Type B pancreatic cell (in vitro differentiated cells): ENCODE results near the gene OR5L2. TPM values are rescaled to one million over a fixed set of nuclear protein-coding genes. Genes with fewer than 3 reads are reported as not detected.
"Not testable (repeated sequence)": the region's sequence is repeated elsewhere in the genome, so short reads cannot be mapped to it uniquely, and the experiment has no call there.

ENCODE experiments used
- DNase-seq: peaks from one replicate; pipeline ENCODE4 v3.0.0; 2021; ENCODE audit warnings: mixed read lengths; ENCODE audit not compliant: unreplicated experiment; ENCODE audit errors: extremely low spot score
- H3K27ac Mint-ChIP-seq: 2 replicates; pipeline ENCODE4 v1.8.0; 2021; ENCODE audit warnings: mild to moderate bottlenecking, mixed read lengths
- H3K27me3 Mint-ChIP-seq: 2 replicates; pipeline ENCODE4 v1.8.0; 2021; ENCODE audit warnings: mixed read lengths
- H3K36me3 Mint-ChIP-seq: 2 replicates; pipeline ENCODE4 v1.8.0; 2021; ENCODE audit warnings: mixed read lengths
- H3K4me1 Mint-ChIP-seq: one replicate; pipeline ENCODE4 v1.8.0; 2021; ENCODE audit warnings: mixed read lengths; ENCODE audit not compliant: unreplicated experiment
- H3K4me3 Mint-ChIP-seq: 2 replicates; pipeline ENCODE4 v1.8.0; 2021; ENCODE audit warnings: mild to moderate bottlenecking, mixed read lengths
- H3K9me3 Mint-ChIP-seq: 2 replicates; pipeline ENCODE4 v1.8.0; 2021; ENCODE audit warnings: mixed read lengths
- CTCF ChIP-seq: fragments of 200-600 bp; sonication (generic); conservative IDR thresholded peaks from 2 replicates; pipeline ENCODE4 v1.5.0; 2021; ENCODE audit warnings: antibody characterized with exemption, mild to moderate bottlenecking
- total RNA-seq: library from RNA; stranded (reverse); gene quantifications from 2 replicates; pipeline ENCODE4 v1.2.1, GENCODE V29; 2021; ENCODE audit warnings: low replicate concordance

Gene OR5L2
- total RNA-seq, 1 donor from 2014 or later = not detected

GRCh38 chr11:55819330-55819729 is 7.7 kb upstream of the OR5L2 start, which contains the start of gene OR5D18:
Gene OR5D18 (plus strand): TSS chr11:55819630. CDS start chr11:55819630, 0 bp downstream.
- TF ChIP-seq CTCF = no peak
- H3K4me3 Mint-ChIP-seq = no peak within 1 kb of the TSS
- H3K4me1 Mint-ChIP-seq = no peaks in the 10 kb centered on the region
- H3K27me3 Mint-ChIP-seq = no peaks in the 10 kb centered on the region
- H3K27ac Mint-ChIP-seq = no peak within 1 kb of the TSS
- DNase-seq = no peak
- H3K9me3 Mint-ChIP-seq = no peaks in the 10 kb centered on the region
- H3K36me3 Mint-ChIP-seq = no peaks in the 10 kb centered on the region

DNA sequence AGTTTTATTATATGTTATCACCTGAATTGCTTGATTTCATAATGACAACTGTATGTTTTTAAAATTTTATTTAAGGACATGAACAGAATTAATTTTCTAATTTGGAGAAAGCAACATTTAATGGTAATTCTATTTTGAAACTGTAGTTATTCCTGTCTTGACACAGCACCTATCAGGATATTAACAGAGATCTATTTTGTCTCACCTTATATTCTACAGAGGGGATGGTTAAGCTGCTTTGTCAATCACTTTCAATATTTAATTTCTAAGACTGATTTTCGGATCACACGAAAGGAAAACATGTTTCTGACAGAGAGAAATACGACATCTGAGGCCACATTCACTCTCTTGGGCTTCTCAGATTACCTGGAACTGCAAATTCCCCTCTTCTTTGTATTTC is 11.4 kb downstream of the OR5L2 start, which contains the start of gene OR5D16:
Gene OR5D16 (plus strand): TSS at position 301 of the 400 bp plus-strand sequence. CDS start 0 bp downstream, at position 301.
- Mint-ChIP-seq H3K27me3 (no peaks in the 10 kb centered on the region), H3K4me1 (no peaks in the 10 kb centered on the region), H3K4me3 (no peak within 1 kb of the TSS), H3K27ac (no peak within 1 kb of the TSS), H3K9me3 (peaks cover 7% of the 10 kb centered on the region), H3K36me3 (no peaks in the 10 kb centered on the region)
- no peak for TF ChIP-seq CTCF
- DNase-seq = no peak

DNA sequence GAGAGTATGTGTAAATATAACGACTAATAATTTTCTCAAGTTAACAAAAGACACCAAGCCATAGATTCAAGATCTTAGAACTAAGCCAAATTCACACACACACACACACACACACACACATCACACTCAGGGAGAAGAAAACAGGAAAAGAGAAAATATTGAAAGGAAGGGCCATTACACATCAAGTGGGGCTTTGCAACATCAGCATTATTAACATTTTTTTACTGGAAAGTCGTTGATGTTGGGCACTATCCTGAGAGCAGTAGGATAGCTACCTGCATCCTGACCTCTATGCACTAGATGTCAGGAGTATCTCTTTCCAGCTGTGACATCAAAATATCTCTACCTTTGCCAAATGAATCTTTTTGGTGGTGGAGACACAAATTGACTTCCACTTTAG is 20.4 kb downstream of the OR5L2 start:
- no peak overlapping the region for H3K4me3 Mint-ChIP-seq
- H3K9me3 Mint-ChIP-seq = peaks cover 14% of the 10 kb centered on the region
- no peaks in the 10 kb centered on the region for H3K4me1 Mint-ChIP-seq
- no peaks in the 10 kb centered on the region for H3K27me3 Mint-ChIP-seq
- no peak for TF ChIP-seq CTCF
- DNase-seq = no peak
- no peak overlapping the region for H3K27ac Mint-ChIP-seq
- no peaks in the 10 kb centered on the region for H3K36me3 Mint-ChIP-seq

DNA sequence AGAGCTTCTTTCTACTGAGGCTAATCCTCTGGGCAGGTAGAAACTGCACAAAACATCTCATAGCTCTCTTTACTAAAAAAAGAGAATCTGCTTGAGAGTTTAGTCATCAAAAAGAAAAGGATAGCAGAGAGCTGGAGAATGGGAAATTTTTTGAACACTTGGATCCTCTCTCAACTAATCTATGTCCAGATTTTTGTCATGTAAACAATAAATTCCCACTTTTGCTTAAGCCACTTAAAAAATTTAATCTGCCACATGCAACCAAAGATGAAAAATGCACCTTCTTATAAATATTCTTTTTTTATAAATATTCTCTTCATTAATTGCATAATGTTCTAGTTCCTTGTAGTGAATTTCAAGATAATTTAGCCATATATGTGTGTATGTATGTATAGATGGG is 22.0 kb downstream of the OR5L2 start:
- no peak for TF ChIP-seq CTCF
- H3K9me3 Mint-ChIP-seq = peaks cover 14% of the 10 kb centered on the region

DNA sequence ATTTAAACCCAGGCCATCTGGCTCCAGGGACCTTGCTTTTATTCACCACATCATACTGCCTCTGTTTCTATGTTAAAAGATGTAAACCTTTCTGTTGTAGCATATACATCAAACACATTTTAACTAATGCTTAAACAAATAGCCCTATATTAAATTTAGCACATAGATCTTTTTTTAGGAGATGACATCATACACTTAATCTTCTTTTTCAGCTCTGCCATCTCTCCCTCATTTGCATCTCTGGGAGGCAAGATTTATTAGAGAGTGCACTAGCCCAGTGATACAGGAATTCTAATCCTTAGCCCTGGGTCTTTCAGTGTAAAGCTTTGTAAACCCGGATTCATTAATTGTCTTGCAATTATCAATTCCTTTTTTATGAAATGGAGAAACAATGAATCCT is 25.1 kb downstream of the OR5L2 start:
- no peak overlapping the region for H3K4me3 Mint-ChIP-seq
- H3K4me1 Mint-ChIP-seq = no peaks in the 10 kb centered on the region
- H3K27ac Mint-ChIP-seq = no peak overlapping the region
- no peaks in the 10 kb centered on the region for H3K27me3 Mint-ChIP-seq
- DNase-seq = no peak
- H3K9me3 Mint-ChIP-seq = no peaks in the 10 kb centered on the region
- no peak for TF ChIP-seq CTCF
- no peaks in the 10 kb centered on the region for H3K36me3 Mint-ChIP-seq

More for the DNA sequence above, 22.0 kb downstream of the OR5L2 start:
- Mint-ChIP-seq H3K4me3 (no peak overlapping the region), H3K36me3 (no peaks in the 10 kb centered on the region), H3K4me1 (no peaks in the 10 kb centered on the region), H3K27ac (no peak overlapping the region), H3K27me3 (no peaks in the 10 kb centered on the region)
- DNase-seq = no peak

DNA sequence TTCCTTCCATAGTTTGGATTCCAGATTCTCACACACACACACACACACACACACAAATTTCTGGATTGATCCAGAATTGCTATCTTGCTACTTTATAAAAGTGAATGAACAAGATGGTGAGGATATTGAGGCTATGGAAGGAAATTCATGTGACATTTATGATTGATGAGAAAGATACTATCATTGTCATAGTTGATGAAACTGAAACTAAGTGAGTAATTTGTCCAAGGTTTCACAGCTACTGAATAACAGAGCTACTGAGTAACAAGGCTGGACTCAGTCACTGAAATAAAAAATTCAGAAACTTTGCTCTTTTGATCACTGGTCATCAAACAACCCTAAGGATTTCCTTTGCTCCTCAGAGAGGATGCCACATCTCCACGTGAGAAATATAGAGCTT is 27.7 kb downstream of the OR5L2 start:
- Mint-ChIP-seq H3K4me1 (no peaks in the 10 kb centered on the region), H3K27ac (no peak overlapping the region), H3K36me3 (no peaks in the 10 kb centered on the region), H3K4me3 (no peak overlapping the region), H3K9me3 (no peaks in the 10 kb centered on the region), H3K27me3 (no peaks in the 10 kb centered on the region)
- no peak for DNase-seq
- TF ChIP-seq CTCF = no peak

DNA sequence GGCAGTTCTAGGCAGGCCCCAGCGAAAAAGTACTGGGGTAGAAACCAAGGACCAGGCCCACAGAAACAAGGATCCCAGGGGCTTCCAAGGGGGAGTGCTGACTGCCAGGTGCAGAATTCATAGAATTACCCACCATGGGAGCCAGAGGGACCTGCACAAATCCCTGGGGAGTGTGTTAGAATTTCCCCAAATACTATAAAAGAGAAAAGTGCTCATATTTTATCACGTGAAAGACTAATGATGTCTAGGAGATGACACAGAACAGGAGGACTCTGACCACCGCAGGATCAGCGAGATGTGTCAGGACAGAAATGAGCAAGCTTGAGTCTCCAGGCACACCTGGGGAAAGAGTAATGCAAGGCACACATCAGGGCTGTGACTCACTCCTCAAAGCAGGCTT is 40.3 kb downstream of the OR5L2 start:
- not testable (repeated sequence) for H3K36me3 Mint-ChIP-seq

GRCh38 chr11:55872731-55873130 is 45.7 kb downstream of the OR5L2 start:
- not testable (repeated sequence) for DNase-seq, H3K4me3 Mint-ChIP-seq, H3K27me3 Mint-ChIP-seq, H3K27ac Mint-ChIP-seq, H3K36me3 Mint-ChIP-seq, H3K4me1 Mint-ChIP-seq, H3K9me3 Mint-ChIP-seq

More for the DNA sequence above, 40.3 kb downstream of the OR5L2 start:
- peaks cover 10% of the 10 kb centered on the region for H3K9me3 Mint-ChIP-seq
- DNase-seq, H3K4me3 Mint-ChIP-seq, H3K27me3 Mint-ChIP-seq, H3K4me1 Mint-ChIP-seq, H3K27ac Mint-ChIP-seq: not testable (repeated sequence)
